ENCODE measurements around the gene RIN3. TPM values are rescaled to one million over a fixed set of nuclear protein-coding genes. Genes with fewer than 3 reads are reported as not detected.

The RIN3 gene
- total RNA-seq, 4 donors from 2014 or later, result 15.4 to 53.6 (median 39.7) TPM

GRCh38 chr14:92586963-92587699 is 73.5 kb downstream of the RIN3 start:
- Histone ChIP-seq H3K9me3 (no peaks in the 10 kb centered on the region), H3K4me1 (peaks cover 0 to 24% (median 3%) of the 10 kb centered on the region in 4 donors), H3K36me3 (no peaks in the 10 kb centered on the region), H3K27me3 (no peaks in the 10 kb centered on the region), H3K27ac (peak overlapping the region; percentile 48 to 79 (median 68)), H3K4me3 (no peak overlapping the region)
- TF ChIP-seq CTCF (IDR thresholded peaks at IDR 0.05), result no peak
- TF ChIP-seq POLR2A (IDR thresholded peaks at IDR 0.05), result no peak
- no peak for DNase-seq

DNA sequence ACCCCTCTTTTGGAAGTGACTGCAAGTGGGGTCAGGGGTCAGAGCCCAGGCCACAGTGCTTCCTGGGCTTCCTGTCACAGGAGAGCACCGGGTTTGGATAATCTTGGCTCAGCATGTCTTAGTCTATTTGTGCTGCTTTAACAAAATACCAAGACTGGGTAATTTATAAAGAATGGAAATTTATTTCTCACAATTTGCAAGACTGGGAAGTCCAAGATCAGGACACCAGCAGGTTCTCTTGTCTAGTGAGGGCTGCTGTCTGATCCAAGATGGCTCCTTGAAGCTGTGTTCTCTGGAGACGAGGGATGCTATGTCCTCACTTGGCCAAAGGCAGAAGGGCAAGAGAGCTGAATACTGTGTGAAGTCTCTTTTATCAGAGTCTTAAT is 74.1 kb downstream of the RIN3 start:
- Histone ChIP-seq H3K4me3 (no peak overlapping the region), H3K4me1 (peaks cover 0 to 24% (median 2%) of the 10 kb centered on the region in 4 donors), H3K9me3 (no peaks in the 10 kb centered on the region), H3K36me3 (no peaks in the 10 kb centered on the region), H3K27me3 (no peaks in the 10 kb centered on the region), H3K27ac (peak overlapping the region in 3 of 4 donors; percentile 48 to 79 (median 74))
- no peak for TF ChIP-seq POLR2A (IDR thresholded peaks at IDR 0.05)
- TF ChIP-seq CTCF (IDR thresholded peaks at IDR 0.05), result no peak
- DNase-seq, result peak in 1 of 3 donors; percentile 22

GRCh38 chr14:92589213-92589852 is 75.8 kb downstream of the RIN3 start:
- H3K27me3 ChIP-seq, result no peaks in the 10 kb centered on the region
- peaks cover 0 to 22% (median 0%) of the 10 kb centered on the region in 4 donors for H3K4me1 ChIP-seq
- TF ChIP-seq CTCF (IDR thresholded peaks at IDR 0.05) (peak in 4 of 6 experiments; percentile 45 to 70 (median 62)), POLR2A (IDR thresholded peaks at IDR 0.05) (no peak)
- no peak overlapping the region for H3K4me3 ChIP-seq
- H3K27ac ChIP-seq, result no peak overlapping the region
- H3K36me3 ChIP-seq, result no peaks in the 10 kb centered on the region
- DNase-seq, result peak; percentile 49 to 77 (median 49)
- no peaks in the 10 kb centered on the region for H3K9me3 ChIP-seq

- no peak overlapping the region for H3K27ac ChIP-seq
- TF ChIP-seq CTCF (IDR thresholded peaks at IDR 0.05), result no peak
- no peak for TF ChIP-seq POLR2A (IDR thresholded peaks at IDR 0.05)
- peak in 1 of 3 donors; percentile 11 for DNase-seq
Measured at GRCh38 chr14:92590176-92590575, 76.6 kb downstream of the RIN3 start.

GRCh38 chr14:92590941-92591340 is 77.4 kb downstream of the RIN3 start:
- Histone ChIP-seq H3K27ac (no peak overlapping the region), H3K27me3 (no peaks in the 10 kb centered on the region), H3K9me3 (no peaks in the 10 kb centered on the region), H3K36me3 (no peaks in the 10 kb centered on the region), H3K4me1 (peaks cover 0 to 14% (median 0%) of the 10 kb centered on the region in 4 donors), H3K4me3 (no peak overlapping the region)
- DNase-seq, result no peak
- TF ChIP-seq POLR2A (IDR thresholded peaks at IDR 0.05), result no peak
- TF ChIP-seq CTCF (IDR thresholded peaks at IDR 0.05), result no peak

More at GRCh38 chr14:92590176-92590575, 76.6 kb downstream of the RIN3 start:
- H3K27me3 ChIP-seq, result no peaks in the 10 kb centered on the region
- no peaks in the 10 kb centered on the region for H3K36me3 ChIP-seq
- H3K9me3 ChIP-seq, result no peaks in the 10 kb centered on the region
- H3K4me1 ChIP-seq, result peaks cover 0 to 16% (median 0%) of the 10 kb centered on the region in 4 donors
- H3K4me3 ChIP-seq, result no peak overlapping the region

Data from Peyer's patch (tissue), 4 donors.